ENCODE results near the gene ID4. TPM values are rescaled to one million over a fixed set of nuclear protein-coding genes. Genes with fewer than 3 reads are reported as not detected.

The ID4 gene
- total RNA-seq, 4 donors from 2014 or later = 0.36 to 5.8 (median 1.3) TPM

DNA sequence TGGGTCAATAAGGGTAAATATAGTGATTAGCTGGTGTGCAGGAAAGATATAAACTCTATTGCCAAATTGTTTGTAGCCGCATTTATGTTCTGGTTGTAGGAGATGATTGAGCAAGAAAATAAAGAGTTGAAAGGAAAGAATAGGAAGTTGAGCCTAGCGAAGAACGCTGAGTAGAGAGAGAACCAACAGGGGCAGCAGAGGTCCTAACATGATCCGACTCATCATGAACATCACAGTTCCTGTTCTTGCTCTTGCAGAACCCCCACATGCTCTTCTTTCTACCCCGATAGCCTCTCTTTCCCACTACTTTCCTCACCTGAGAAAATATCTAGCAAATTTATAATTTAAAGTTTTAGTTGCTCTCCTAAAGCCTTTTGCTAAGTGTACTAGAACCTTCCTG is 9.9 kb upstream of the ID4 start:
- H3K9me3 ChIP-seq = no peaks in the 10 kb centered on the region
- ATAC-seq (no peak), DNase-seq (no peak)
- no peaks in the 10 kb centered on the region for H3K4me1 ChIP-seq
- no peaks in the 10 kb centered on the region for H3K36me3 ChIP-seq
- H3K27me3 ChIP-seq = no peaks in the 10 kb centered on the region
- no peak overlapping the region for H3K27ac ChIP-seq
- in situ Hi-C loops (cut with MboI; ENCODE audit: low sequenced_read_pairs in 4 of 4) = no loop called here
- H3K4me3 ChIP-seq = no peak overlapping the region
- TF ChIP-seq CTCF (IDR thresholded peaks at IDR 0.05 in 4 of 5, conservative IDR thresholded peaks at IDR 0.05 in 1 of 5) (no peak), POLR2A (IDR thresholded peaks at IDR 0.05) (no peak)
- intact Hi-C loops (cut with DNase I; ENCODE audit: low total_unique reads) = no loop called here

GRCh38 chr6:19827903-19828302 is 9.3 kb upstream of the ID4 start:
- H3K4me3 ChIP-seq = no peak overlapping the region
- intact Hi-C loops (cut with DNase I; ENCODE audit: low total_unique reads) (no loop called here), in situ Hi-C loops (cut with MboI; ENCODE audit: low sequenced_read_pairs in 4 of 4) (no loop called here)
- no peaks in the 10 kb centered on the region for H3K9me3 ChIP-seq
- H3K36me3 ChIP-seq = no peaks in the 10 kb centered on the region
- H3K4me1 ChIP-seq = no peaks in the 10 kb centered on the region
- no peak for ATAC-seq
- no peak overlapping the region for H3K27ac ChIP-seq
- H3K27me3 ChIP-seq = no peaks in the 10 kb centered on the region
- no peak for DNase-seq
- no peak for TF ChIP-seq POLR2A (IDR thresholded peaks at IDR 0.05)
- no peak for TF ChIP-seq CTCF (IDR thresholded peaks at IDR 0.05 in 4 of 5, conservative IDR thresholded peaks at IDR 0.05 in 1 of 5)

DNA sequence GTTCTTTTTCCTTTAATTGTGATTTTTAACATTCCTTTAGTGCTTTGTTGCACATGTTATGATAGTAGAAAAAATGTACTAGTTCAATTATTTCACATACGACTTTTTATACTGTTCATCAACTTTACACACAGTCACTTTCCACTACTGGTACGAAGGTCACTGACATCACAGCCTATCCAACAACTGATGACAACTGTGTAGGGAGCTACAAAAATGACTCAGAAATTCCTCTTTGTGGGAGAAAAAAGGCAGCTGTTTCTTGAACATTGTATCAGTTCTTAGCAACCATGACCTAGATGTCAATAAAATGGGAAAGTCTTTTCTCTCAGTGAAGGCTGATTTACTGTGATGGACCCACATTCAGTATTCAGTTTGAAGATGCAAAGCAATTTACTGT is 7.0 kb upstream of the ID4 start:
- no peaks in the 10 kb centered on the region for H3K4me1 ChIP-seq
- no peaks in the 10 kb centered on the region for H3K9me3 ChIP-seq
- in situ Hi-C loops (cut with MboI; ENCODE audit: low sequenced_read_pairs in 4 of 4) = no loop called here
- no peak overlapping the region for H3K4me3 ChIP-seq
- no peaks in the 10 kb centered on the region for H3K27me3 ChIP-seq
- ATAC-seq = no peak
- H3K27ac ChIP-seq = no peak overlapping the region
- DNase-seq = no peak
- no peaks in the 10 kb centered on the region for H3K36me3 ChIP-seq
- no peak for TF ChIP-seq POLR2A (IDR thresholded peaks at IDR 0.05)
- no peak for TF ChIP-seq CTCF (IDR thresholded peaks at IDR 0.05 in 4 of 5, conservative IDR thresholded peaks at IDR 0.05 in 1 of 5)
- intact Hi-C loops (cut with DNase I; ENCODE audit: low total_unique reads) = no loop called here

- Histone ChIP-seq H3K36me3 (no peaks in the 10 kb centered on the region), H3K27ac (no peak overlapping the region), H3K4me1 (no peaks in the 10 kb centered on the region), H3K9me3 (no peaks in the 10 kb centered on the region), H3K27me3 (no peaks in the 10 kb centered on the region), H3K4me3 (no peak overlapping the region)
- ATAC-seq = no peak
- TF ChIP-seq POLR2A (IDR thresholded peaks at IDR 0.05) (no peak), CTCF (IDR thresholded peaks at IDR 0.05 in 4 of 5, conservative IDR thresholded peaks at IDR 0.05 in 1 of 5) (no peak)
- in situ Hi-C loops (cut with MboI; ENCODE audit: low sequenced_read_pairs in 4 of 4) = no loop called here
- intact Hi-C loops (cut with DNase I; ENCODE audit: low total_unique reads) = no loop called here
- DNase-seq = no peak
These were observed 5.8 kb upstream of the ID4 start for GRCh38 chr6:19831358-19831757.

DNA sequence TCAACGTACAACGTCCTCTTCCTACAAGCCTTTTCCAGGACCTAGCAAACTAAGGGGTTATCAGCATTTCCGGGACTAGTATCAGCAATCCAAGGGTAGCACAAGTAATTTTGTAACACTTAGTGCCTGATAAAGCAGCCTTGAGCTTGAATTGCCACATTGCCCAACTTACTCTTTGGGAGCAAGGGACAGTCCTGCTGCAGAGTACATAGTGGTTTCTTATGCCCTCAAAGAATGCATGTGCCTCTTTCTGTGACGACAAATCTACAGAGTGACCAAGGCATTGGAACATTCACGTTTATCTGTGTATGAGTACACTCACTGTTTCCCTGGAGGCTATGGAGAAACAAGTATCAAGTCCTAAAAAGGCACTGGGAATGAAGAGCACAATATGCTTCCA is 3.2 kb upstream of the ID4 start:
- TF ChIP-seq POLR2A (IDR thresholded peaks at IDR 0.05) = no peak
- TF ChIP-seq CTCF (IDR thresholded peaks at IDR 0.05 in 4 of 5, conservative IDR thresholded peaks at IDR 0.05 in 1 of 5) = no peak
- DNase-seq (no peak), ATAC-seq (no peak)
- no peaks in the 10 kb centered on the region for H3K36me3 ChIP-seq
- H3K4me1 ChIP-seq = peaks cover 2 to 4% of the 10 kb centered on the region in 2 donors
- intact Hi-C loops (cut with DNase I; ENCODE audit: low total_unique reads) = no loop called here
- H3K27me3 ChIP-seq = peaks cover 0 to 3% (median 0%) of the 10 kb centered on the region in 3 donors
- no peak overlapping the region for H3K27ac ChIP-seq
- H3K9me3 ChIP-seq = no peaks in the 10 kb centered on the region
- in situ Hi-C loops (cut with MboI; ENCODE audit: low sequenced_read_pairs in 4 of 4) = no loop called here
- H3K4me3 ChIP-seq = no peak overlapping the region
